ENCODE data around the gene GTPBP10. TPM values are rescaled to one million over a fixed set of nuclear protein-coding genes. Genes with fewer than 3 reads are reported as not detected.
A peak's percentile ranks its signal among the peaks of the same experiment; 100 is the strongest.

The GTPBP10 gene
- total and polyA plus RNA-seq, 2 of the 13 experiments (the other 11 are each of a cell fraction or from before 2014, with no cell fraction given): 13.3 to 38.7 TPM

DNA sequence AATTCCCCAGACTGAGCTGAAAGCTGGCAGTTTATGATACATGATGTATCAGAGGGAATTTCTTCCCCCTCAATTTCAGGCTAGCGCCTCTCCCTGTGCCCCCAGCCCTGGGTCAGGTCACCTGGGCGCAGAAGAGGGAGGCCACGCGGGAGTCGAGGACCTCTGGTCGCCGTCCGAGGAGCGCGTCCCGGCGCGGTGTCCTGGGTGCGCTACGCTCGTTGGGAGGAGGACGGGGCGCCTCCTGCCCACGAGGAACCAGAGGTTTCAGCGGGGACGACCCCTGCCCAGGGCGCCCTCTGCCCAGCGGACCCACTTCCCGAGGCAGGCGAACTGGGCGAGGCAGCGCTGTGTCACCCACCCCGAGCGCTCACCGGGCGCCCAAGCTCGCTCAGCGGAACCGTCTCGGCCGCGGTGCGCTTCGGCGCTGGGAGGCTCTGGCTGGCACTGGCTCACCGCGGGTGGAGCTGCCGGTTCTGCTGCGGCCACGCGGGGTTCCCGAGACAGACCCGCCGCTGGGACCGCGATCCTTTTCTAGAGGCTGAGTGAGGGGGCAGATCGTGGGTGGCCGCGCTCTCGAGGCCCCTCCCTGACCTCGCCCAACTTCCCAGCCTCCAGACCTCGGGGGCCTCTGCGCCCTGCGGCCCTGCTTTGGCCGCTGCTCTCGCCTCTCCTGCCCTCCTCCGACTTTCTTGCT is 25.6 kb upstream of the GTPBP10 start, which contains the start of gene FAM237B (continued):
- TF ChIP-seq ZBTB49 (CRISPR knock-in tag; IDR thresholded peaks at IDR 0.05; ENCODE audit: borderline replicate concordance) (no peak), ZNF672 (CRISPR knock-in tag; IDR thresholded peaks at IDR 0.05) (no peak), ZNF639 (CRISPR knock-in tag; conservative IDR thresholded peaks at IDR 0.05) (no peak), NFIB (CRISPR knock-in tag; IDR thresholded peaks at IDR 0.05; ENCODE audit: borderline replicate concordance) (no peak), REXO4 (CRISPR knock-in tag; IDR thresholded peaks at IDR 0.05; ENCODE audit: borderline replicate concordance) (no peak), ZKSCAN8 (CRISPR knock-in tag; IDR thresholded peaks at IDR 0.05; ENCODE audit: borderline replicate concordance) (no peak), HDAC2 (CRISPR knock-in tag; IDR thresholded peaks at IDR 0.05) (0 out of 2 replicates have a peak, but pooled peaks have one; percentile 10), UBTF (CRISPR knock-in tag; IDR thresholded peaks at IDR 0.05) (peak; percentile 36; the same call in 1 of the 2 replicates), KLF6 (CRISPR knock-in tag; IDR thresholded peaks at IDR 0.05) (no peak), SMC3 (IDR thresholded peaks at IDR 0.05; ENCODE audit: low read length) (no peak), ZBTB26 (CRISPR knock-in tag; IDR thresholded peaks at IDR 0.05; ENCODE audit: borderline replicate concordance) (no peak), ZFX (CRISPR knock-in tag; IDR thresholded peaks at IDR 0.05; ENCODE audit: low read depth) (no peak), CSRNP1 (CRISPR knock-in tag; IDR thresholded peaks at IDR 0.05) (no peak), ZNF34 (CRISPR knock-in tag; IDR thresholded peaks at IDR 0.05; ENCODE audit: borderline replicate concordance) (no peak), ARID4A (CRISPR knock-in tag; IDR thresholded peaks at IDR 0.05; ENCODE audit: borderline replicate concordance) (no peak)
